RPMI7951 (cell line): ENCODE measurements around the gene COX5B. TPM values are rescaled to one million over a fixed set of nuclear protein-coding genes. Genes with fewer than 3 reads are reported as not detected.
"Not testable (repeated sequence)": the region's sequence is repeated elsewhere in the genome, so short reads cannot be mapped to it uniquely, and the experiment has no call there.

Source experiments
- DNase-seq: peaks from one replicate; pipeline ENCODE4 v3.0.0-alpha.2; 2012; ENCODE audit warnings: low read depth
- total RNA-seq: library from RNA; depleted of rRNA; stranded (reverse); fragments of >200 nt; shearing (Covaris generic); gene quantifications from 2 replicates; pipeline ENCODE4 v1.2.3, GENCODE V29; 2014

Gene COX5B
- total RNA-seq, 1 experiment from 2014 or later: 979 TPM

GRCh38 chr2:97654309-97654708, 8.4 kb downstream of the COX5B start:
- DNase-seq: no peak

DNA sequence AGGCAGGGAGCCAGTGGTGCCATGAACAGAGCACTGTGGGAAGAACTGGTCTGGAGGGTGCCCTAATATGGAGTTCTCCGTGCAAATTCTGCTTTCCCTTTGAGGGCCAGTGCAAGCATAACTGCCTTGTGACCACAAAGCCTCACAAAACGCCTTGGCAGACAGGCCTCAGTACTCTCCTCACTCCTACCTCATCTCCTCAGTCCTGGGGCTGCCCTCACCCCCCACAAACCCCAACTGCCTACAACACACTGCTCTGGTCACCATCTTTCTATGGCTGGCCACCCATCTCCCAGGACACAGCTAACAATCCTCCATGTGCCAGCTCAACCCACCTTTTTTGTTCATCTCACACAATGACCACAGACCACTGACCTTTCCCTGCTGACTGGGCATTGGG, 8.9 kb downstream of the COX5B start:
- no peak for DNase-seq

GRCh38 chr2:97656129-97656755, 10.4 kb downstream of the COX5B start:
- DNase-seq: no peak

GRCh38 chr2:97656905-97657587, 11.2 kb downstream of the COX5B start:
- no peak for DNase-seq

DNA sequence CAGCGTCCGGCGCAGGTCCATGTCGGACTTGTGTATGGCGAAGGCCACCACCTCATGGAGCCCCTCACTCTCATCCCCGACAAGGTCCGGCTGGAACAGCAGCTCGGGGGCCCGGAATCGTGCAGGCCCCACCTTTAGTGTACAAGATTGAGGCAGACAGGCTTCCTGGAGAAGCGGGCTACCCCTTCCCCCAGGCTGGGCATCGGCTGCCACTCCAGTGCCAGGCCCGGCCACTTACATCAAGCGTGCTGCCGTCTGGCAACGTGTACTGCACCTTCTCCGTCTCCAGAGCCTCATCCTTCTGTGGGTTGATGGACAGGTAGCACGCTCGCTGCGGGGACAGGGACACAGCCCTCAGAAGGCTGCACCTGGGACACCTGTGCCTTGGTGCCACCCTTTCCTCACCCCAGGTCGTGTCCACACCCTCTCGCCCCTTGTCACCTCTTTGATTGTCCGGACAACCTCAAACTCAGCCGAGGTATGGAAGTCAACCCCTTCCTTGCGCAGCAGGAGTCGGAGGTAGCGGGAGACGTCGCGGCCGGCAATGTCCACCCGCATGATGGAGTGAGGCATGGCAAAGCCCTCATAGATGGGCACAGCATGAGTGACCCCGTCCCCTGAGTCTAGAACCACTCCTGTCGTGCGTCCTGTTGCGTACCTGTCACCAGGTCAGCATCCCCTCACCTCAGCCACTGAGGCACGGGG, 12.3 kb downstream of the COX5B start:
- no peak for DNase-seq

GRCh38 chr2:97658691-97659157, 12.9 kb downstream of the COX5B start:
- DNase-seq: no peak

DNA sequence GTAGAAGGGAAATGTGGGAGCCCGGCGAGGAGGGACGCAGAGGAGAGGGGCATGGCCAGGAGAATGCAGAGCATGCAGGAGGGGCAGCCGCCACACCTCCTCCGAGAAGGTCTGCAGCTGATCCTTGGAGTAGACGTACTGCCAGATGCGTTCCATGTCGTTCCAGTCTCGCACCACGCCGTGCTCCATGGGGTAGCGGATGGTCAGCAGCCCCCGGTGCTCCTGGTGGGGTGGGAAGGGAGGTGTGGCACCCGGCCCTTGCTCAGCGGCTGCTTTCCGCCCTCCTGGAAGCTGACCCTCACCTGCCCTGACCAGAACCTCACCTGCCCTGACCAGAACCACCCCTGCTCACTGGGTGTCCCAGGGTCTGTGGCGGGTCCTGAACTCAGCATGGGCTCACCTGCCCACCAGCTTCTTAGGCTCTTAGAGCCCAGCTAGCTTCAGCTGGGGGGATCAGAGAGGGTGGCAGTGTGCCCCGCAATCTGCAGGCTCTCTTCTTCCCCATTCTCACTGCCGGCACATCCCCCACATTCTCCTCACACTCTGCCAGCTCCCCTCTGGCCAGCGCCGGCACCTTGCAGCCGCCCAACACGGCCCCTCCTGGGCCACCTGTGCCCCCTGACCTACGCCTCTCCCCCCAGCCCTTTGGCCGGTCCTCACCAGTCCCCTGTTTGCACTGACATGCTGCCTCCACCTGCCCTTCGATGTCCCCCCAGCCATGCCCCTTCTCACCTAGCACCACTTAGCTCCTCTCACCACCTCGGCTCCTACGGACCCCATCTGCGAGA, 13.6 kb downstream of the COX5B start:
- no peak for DNase-seq

- DNase-seq: no peak
Observed at GRCh38 chr2:97660044-97660774, 14.3 kb downstream of the COX5B start.

DNA sequence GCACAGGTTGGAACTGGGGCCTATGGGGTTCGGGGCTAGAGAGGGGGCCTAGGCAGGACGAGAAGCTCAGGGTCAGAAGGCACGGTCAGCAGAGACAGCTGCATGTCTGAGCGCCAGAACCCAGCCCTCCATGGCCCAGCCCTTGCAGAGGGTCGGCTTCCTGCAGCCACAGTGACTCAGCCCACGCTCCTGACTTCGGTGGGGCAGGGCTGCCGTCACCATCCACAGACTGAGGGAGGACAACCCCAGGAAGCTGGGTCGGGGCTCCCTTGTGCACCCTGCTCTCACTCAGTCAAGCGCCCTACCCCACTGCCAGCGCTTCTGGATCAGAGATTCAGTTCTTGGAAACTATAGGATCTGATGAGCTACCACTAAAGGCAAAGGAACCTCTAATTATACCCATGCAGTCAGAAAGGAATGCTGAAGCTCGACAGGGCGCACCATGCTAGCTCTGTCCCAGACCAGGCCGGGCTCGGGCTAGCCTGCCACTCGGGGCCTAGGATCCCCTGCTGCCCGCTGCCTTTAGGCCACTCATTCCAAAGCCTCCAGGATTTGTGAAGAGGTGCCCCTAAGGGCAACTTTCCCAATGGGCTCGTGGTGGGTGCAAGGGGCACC, 15.0 kb downstream of the COX5B start:
- no peak for DNase-seq

GRCh38 chr2:97661927-97662326, 16.1 kb downstream of the COX5B start:
- no peak for DNase-seq

GRCh38 chr2:97662386-97662894, 16.6 kb downstream of the COX5B start:
- no peak for DNase-seq

DNA sequence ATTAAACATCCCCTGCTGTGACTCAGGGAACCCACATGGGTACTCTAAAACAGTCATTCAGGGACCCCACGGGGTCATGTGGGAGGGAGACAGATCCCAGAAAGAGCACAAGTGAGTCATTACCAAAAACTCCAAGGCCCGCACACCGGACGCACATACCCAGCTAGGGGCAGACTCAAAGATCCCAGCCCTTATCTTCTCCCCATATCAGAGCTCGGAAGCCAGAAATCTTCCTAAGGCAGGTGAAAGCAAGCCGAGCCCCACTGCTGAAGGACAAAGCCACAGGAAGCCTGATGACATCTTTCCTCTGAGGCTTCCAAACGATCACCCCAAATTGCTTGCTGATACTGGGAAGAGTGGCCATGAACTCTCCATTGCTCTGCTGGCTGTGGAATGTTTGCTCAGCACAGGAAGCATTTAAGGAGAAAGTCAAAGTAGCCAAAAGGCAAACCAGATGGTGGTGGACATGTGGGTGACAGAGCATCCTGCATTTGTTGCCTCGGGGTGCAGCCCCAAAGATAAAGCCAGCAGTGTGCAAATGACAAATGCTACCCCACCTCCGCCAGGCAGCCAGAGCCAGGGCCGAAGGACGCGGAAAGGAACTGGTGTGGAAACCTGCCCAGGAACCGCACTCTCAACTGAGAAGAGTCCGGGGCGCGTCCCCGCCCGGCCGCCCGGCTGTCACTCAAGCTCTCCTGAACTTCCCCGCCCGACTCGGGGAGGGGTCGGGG, 17.2 kb downstream of the COX5B start:
- peak; percentile 96 for DNase-seq

- DNase-seq: no peak
Observed at GRCh38 chr2:97663626-97663961, 17.7 kb downstream of the COX5B start.

DNA sequence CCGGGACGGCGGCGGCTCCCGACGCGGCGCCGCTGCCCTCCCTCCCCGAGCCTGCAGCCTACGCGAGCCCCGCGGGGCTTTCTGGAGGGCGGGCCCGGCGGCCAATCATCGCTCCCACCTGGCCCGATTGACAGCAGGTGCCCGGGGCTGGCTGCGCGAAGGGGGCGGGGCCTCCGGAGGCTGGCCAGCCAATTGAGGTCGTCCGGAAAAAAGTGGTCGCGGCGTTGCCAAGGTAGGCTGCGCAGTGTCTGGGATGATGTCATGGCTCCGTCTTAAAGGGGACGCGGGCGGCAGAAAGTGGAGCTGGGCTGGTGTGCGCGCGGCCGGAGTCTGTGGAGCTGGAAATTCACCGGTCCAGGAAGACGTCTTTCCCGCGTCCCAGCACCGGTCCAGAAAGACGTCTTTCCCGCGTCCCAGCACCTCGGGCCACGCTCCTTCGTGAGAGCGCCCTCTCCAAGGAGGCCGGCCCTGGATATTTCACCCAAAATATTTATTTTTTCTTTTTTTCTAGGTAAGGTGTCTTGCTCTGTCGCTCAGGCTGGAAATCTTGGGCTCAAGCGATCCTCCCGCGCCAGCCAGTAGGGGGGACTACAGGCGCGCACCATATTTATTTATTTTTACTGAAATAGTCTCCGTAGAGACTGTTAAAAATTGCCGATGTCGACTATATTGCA, 18.2 kb downstream of the COX5B start, which contains the start of gene ACTR1B:
Gene ACTR1B (minus strand): TSS at position 83 of the 674 bp plus-strand sequence. CDS start 154 bp downstream, outside the sequence.
- peak; percentile 98 for DNase-seq

- peak; percentile 26 for DNase-seq
Observed at GRCh38 chr2:97664636-97664970, 18.7 kb downstream of the COX5B start.

GRCh38 chr2:97669448-97669847, 23.6 kb downstream of the COX5B start, which contains the start of gene C2orf92:
Gene C2orf92, plus strand, starts transcription at chr2:97669713. Its CDS starts 76 bp downstream, at chr2:97669789.
- no peak for DNase-seq

- no peak for DNase-seq
Observed at GRCh38 chr2:97670471-97670870, 24.6 kb downstream of the COX5B start.

- no peak for DNase-seq
Observed at GRCh38 chr2:97671526-97671925, 25.7 kb downstream of the COX5B start.

- not testable (repeated sequence) for DNase-seq
Observed at GRCh38 chr2:97672606-97673140, 26.8 kb downstream of the COX5B start.
